HEK293 (cell line): ENCODE data around the gene OXGR1.
A peak's percentile ranks its signal among the peaks of the same experiment; 100 is the strongest.

Source experiments
- ATF2 ChIP-seq: fragments of 450-650 bp; formaldehyde crosslinking; IDR thresholded peaks from 2 replicates; pipeline ENCODE4 v1.5.1; 2016; ENCODE audit warnings: missing biosample characterization, missing genetic modification characterization, low read depth
- HIC1 ChIP-seq: fragments of 450-650 bp; formaldehyde crosslinking; IDR thresholded peaks from 2 replicates; pipeline ENCODE4 v1.5.1; 2016; ENCODE audit warnings: missing biosample characterization, missing genetic modification characterization
- INSM2 ChIP-seq: fragments of 450-650 bp; formaldehyde crosslinking; IDR thresholded peaks from 2 replicates; pipeline ENCODE4 v1.5.1; 2016; ENCODE audit warnings: missing biosample characterization, missing genetic modification characterization
- KLF10 ChIP-seq: fragments of 450-650 bp; IDR thresholded peaks from 2 replicates; pipeline ENCODE4 v1.5.1; 2018; ENCODE audit warnings: missing biosample characterization, mild to moderate bottlenecking, missing genetic modification characterization
- KLF9 ChIP-seq: fragments of 450-650 bp; formaldehyde crosslinking; IDR thresholded peaks from 2 replicates; pipeline ENCODE4 v1.5.1; 2016; ENCODE audit warnings: missing biosample characterization, missing genetic modification characterization, low read depth
- PRDM4 ChIP-seq: fragments of 450-650 bp; formaldehyde crosslinking; IDR thresholded peaks from 2 replicates; pipeline ENCODE4 v1.5.1; 2017; ENCODE audit warnings: missing biosample characterization, missing genetic modification characterization
- ZBTB10 ChIP-seq: fragments of 450-650 bp; formaldehyde crosslinking; IDR thresholded peaks from 2 replicates; pipeline ENCODE4 v1.5.1; 2016; ENCODE audit warnings: missing biosample characterization, missing genetic modification characterization
- ZBTB20 ChIP-seq: fragments of 450-650 bp; formaldehyde crosslinking; IDR thresholded peaks from 2 replicates; pipeline ENCODE4 v1.5.1; 2016; ENCODE audit warnings: missing biosample characterization, missing genetic modification characterization
- ZBTB26 ChIP-seq: fragments of 450-650 bp; formaldehyde crosslinking; optimal IDR thresholded peaks from 2 replicates; pipeline ENCODE3; 2016; ENCODE audit warnings: missing biosample characterization, mild to moderate bottlenecking, missing genetic modification characterization
- ZNF157 ChIP-seq: fragments of 450-650 bp; formaldehyde crosslinking; IDR thresholded peaks from 2 replicates; pipeline ENCODE4 v1.5.1; 2016; ENCODE audit warnings: missing biosample characterization, missing genetic modification characterization
- ZNF2 ChIP-seq: fragments of 450-650 bp; formaldehyde crosslinking; IDR thresholded peaks from 2 replicates; pipeline ENCODE4 v1.5.1; 2016; ENCODE audit warnings: missing biosample characterization, missing genetic modification characterization
- ZNF580 ChIP-seq: fragments of 450-650 bp; formaldehyde crosslinking; IDR thresholded peaks from 2 replicates; pipeline ENCODE4 v1.5.1; 2016; ENCODE audit warnings: missing biosample characterization, missing genetic modification characterization
- ZNF624 ChIP-seq: fragments of 450-650 bp; formaldehyde crosslinking; IDR thresholded peaks from 2 replicates; pipeline ENCODE4 v1.5.1; 2017; ENCODE audit warnings: missing biosample characterization, missing genetic modification characterization
- ZNF626 ChIP-seq: fragments of 450-650 bp; sonication (Bioruptor Pico); formaldehyde crosslinking; IDR thresholded peaks from 2 replicates; pipeline ENCODE4 v1.5.1; 2018; ENCODE audit warnings: missing biosample characterization, missing genetic modification characterization, inconsistent platforms
- ZNF629 ChIP-seq: fragments of 450-650 bp; formaldehyde crosslinking; IDR thresholded peaks from 2 replicates; pipeline ENCODE4 v1.5.1; 2017; ENCODE audit warnings: missing biosample characterization, missing genetic modification characterization
- ZNF747 ChIP-seq: fragments of 450-650 bp; formaldehyde crosslinking; IDR thresholded peaks from 2 replicates; pipeline ENCODE4 v1.5.1; 2016; ENCODE audit warnings: missing biosample characterization, missing genetic modification characterization
- ZNF76 ChIP-seq: fragments of 450-650 bp; formaldehyde crosslinking; IDR thresholded peaks from 2 replicates; pipeline ENCODE4; 2016; ENCODE audit warnings: low read depth, missing biosample characterization, missing genetic modification characterization, borderline replicate concordance
- ZSCAN18 ChIP-seq: fragments of 450-650 bp; formaldehyde crosslinking; IDR thresholded peaks from 2 replicates; pipeline ENCODE4 v1.5.1; 2016; ENCODE audit warnings: missing biosample characterization, missing genetic modification characterization
- ZSCAN5A ChIP-seq: fragments of 450-650 bp; formaldehyde crosslinking; IDR thresholded peaks from 2 replicates; pipeline ENCODE4 v1.5.1; 2016; ENCODE audit warnings: missing biosample characterization, missing genetic modification characterization

OXGR1 gene

GRCh38 chr13:96994017-96994857, at the start of gene OXGR1 (continued):
- peak; percentile 57; the same call in 1 of the 2 replicates for TF ChIP-seq PRDM4 (tag by site-specific recombination)
- no peak for TF ChIP-seq ZNF629 (tag by site-specific recombination)
- TF ChIP-seq ZNF2 (tag by site-specific recombination) = no peak
- TF ChIP-seq ZNF76 (tag by site-specific recombination) = peak; percentile 27; the same call in 1 of the 2 replicates
- peak; percentile 35; the same call in 1 of the 2 replicates for TF ChIP-seq KLF9
- TF ChIP-seq ZNF626 (tag by site-specific recombination) = no peak
- TF ChIP-seq ZSCAN18 (tag by site-specific recombination) = no peak
- TF ChIP-seq ZSCAN5A (tag by site-specific recombination) = no peak
- no peak for TF ChIP-seq KLF10
- 0 out of 2 replicates have a peak, but pooled peaks have one; percentile 23 for TF ChIP-seq INSM2
- TF ChIP-seq HIC1 (tag by site-specific recombination) = no peak
- TF ChIP-seq ATF2 (tag by site-specific recombination) = no peak
- no peak for TF ChIP-seq ZNF747 (tag by site-specific recombination)
- TF ChIP-seq ZNF624 = no peak
- TF ChIP-seq ZBTB10 (tag by site-specific recombination) = peak; percentile 49; the same call in 1 of the 2 replicates
- peak; percentile 73 for TF ChIP-seq ZBTB20 (tag by site-specific recombination)
- TF ChIP-seq ZNF157 (tag by site-specific recombination) = no peak
- TF ChIP-seq ZNF580 (tag by site-specific recombination) = no peak
- peak; percentile 87 for TF ChIP-seq ZBTB26 (tag by site-specific recombination)
